Measurements from ENCODE around the gene HIRA. TPM values are rescaled to one million over a fixed set of nuclear protein-coding genes. Genes with fewer than 3 reads are reported as not detected.

Gene HIRA
- total RNA-seq, 1 donor from 2014 or later = 27.9 TPM

GRCh38 chr22:19303785-19304184 is 127.7 kb downstream of the HIRA start:
- DNase-seq = no peak
- ATAC-seq = no peak
- Histone ChIP-seq H3K27ac (no peak overlapping the region), H3K9me3 (no peaks in the 10 kb centered on the region), H3K36me3 (no peaks in the 10 kb centered on the region), H3K4me1 (no peaks in the 10 kb centered on the region), H3K27me3 (ENCODE audit: low read depth) (no peaks in the 10 kb centered on the region), H3K4me3 (no peak overlapping the region)
- no peak for TF ChIP-seq CTCF (IDR thresholded peaks at IDR 0.05)
- intact Hi-C loops (cut with DNase I) = no loop called here

GRCh38 chr22:19295733-19296132 is 135.8 kb downstream of the HIRA start:
- TF ChIP-seq CTCF (IDR thresholded peaks at IDR 0.05) = no peak
- Histone ChIP-seq H3K4me1 (peaks cover 9% of the 10 kb centered on the region), H3K36me3 (no peaks in the 10 kb centered on the region), H3K27ac (no peak overlapping the region), H3K4me3 (no peak overlapping the region), H3K27me3 (ENCODE audit: low read depth) (no peaks in the 10 kb centered on the region), H3K9me3 (no peaks in the 10 kb centered on the region)
- DNase-seq = no peak
- intact Hi-C loops (cut with DNase I) = no loop called here
- no peak for ATAC-seq

GRCh38 chr22:19292458-19293230 is 138.9 kb downstream of the HIRA start:
- Histone ChIP-seq H3K4me3 (peak overlapping the region; percentile 82), H3K27me3 (ENCODE audit: low read depth) (no peaks in the 10 kb centered on the region), H3K27ac (peak overlapping the region; percentile 68), H3K9me3 (no peaks in the 10 kb centered on the region), H3K36me3 (no peaks in the 10 kb centered on the region), H3K4me1 (peaks cover 14% of the 10 kb centered on the region)
- ATAC-seq (no peak), DNase-seq (peak; percentile 45)
- intact Hi-C loops (cut with DNase I) = no loop called here
- TF ChIP-seq CTCF (IDR thresholded peaks at IDR 0.05) = no peak

- Histone ChIP-seq H3K9me3 (no peaks in the 10 kb centered on the region), H3K27me3 (ENCODE audit: low read depth) (no peaks in the 10 kb centered on the region), H3K27ac (peak within 1 kb of the TSS; percentile 76), H3K36me3 (no peaks in the 10 kb centered on the region), H3K4me3 (peak within 1 kb of the TSS; percentile 82), H3K4me1 (peaks cover 14% of the 10 kb centered on the region)
- TF ChIP-seq CTCF (IDR thresholded peaks at IDR 0.05) = no peak
- intact Hi-C loops (cut with DNase I) = no loop called here
- DNase-seq (peak; percentile 86), ATAC-seq (peak; percentile 94)
Observed at GRCh38 chr22:19291580-19292457, 139.7 kb downstream of the HIRA start, which contains the start of gene CLTCL1. Gene CLTCL1, minus strand, starts transcription at chr22:19291719. Its CDS starts 78 bp downstream, at chr22:19291641.

GRCh38 chr22:19291218-19291579 is 140.3 kb downstream of the HIRA start:
- intact Hi-C loops (cut with DNase I) = no loop called here

More at GRCh38 chr22:19291218-19291579, 140.3 kb downstream of the HIRA start:
- peak overlapping the region; percentile 82 for H3K4me3 ChIP-seq
- H3K27ac ChIP-seq = peak overlapping the region; percentile 76
- DNase-seq = peak; percentile 65
- H3K27me3 ChIP-seq (ENCODE audit: low read depth) = no peaks in the 10 kb centered on the region
- no peaks in the 10 kb centered on the region for H3K36me3 ChIP-seq
- peak; percentile 64 to 72 for ATAC-seq
- H3K4me1 ChIP-seq = peaks cover 14% of the 10 kb centered on the region
- no peaks in the 10 kb centered on the region for H3K9me3 ChIP-seq
- no peak for TF ChIP-seq CTCF (IDR thresholded peaks at IDR 0.05)

Measured in lower lobe of right lung (tissue), 2 donors.